HG02973 (cell line): ENCODE measurements around the gene CCDC175.

ENCODE experiments used
- ATAC-seq: cut with Tn5 transposase; IDR thresholded peaks from one replicate; pipeline ENCODE4 v1.9.1; 2021; ENCODE audit warnings: moderate library complexity; ENCODE audit not compliant: unreplicated experiment

Gene CCDC175

DNA sequence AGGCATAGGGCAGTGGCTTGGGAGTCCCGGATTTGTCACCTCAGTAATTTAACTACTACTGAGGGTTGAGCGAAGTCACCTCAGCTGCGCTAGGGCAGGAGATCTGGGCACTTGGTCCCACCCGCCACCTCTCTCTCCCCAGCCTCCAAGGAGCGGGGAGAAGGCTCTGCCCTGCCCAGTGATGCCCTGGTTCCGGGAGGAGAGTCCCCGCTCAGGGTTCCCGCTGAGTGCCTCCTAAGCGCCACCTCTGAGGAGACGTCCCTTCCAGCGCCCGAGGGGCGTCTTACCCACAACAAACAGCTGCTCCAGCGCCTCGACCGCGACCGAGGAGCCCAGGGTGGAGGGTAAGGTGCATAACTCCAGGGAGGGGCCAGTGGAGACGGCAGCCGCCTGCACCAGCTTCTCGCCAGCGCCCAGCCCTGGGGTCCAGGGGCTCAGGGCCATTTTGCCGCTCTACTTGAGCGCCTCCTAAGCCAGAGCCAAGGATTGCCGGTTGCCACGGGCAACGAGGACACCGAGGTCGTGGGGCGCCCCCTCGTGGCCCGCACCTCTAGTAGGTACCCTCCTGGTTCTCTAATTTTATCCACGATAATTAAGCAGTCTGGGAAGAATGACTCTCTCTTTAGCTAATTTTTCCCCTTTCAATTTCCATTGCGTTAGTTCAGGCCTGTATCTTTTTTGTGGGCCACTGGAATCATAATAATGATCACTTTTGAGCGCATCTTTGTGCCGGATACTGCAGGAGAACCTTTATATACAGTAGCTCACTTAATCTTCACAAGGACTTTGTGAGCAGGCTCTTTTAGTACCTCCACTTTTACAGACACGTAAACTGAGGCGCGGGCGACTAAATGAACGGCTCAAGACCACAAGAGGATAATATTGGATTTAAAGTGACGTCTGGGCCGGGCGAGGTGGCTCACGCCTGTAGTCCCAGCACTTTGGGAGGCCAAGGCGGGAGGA lies at the start of gene CCDC175:
TSS of gene CCDC175 (minus strand) at position 481 of the 963 bp plus-strand sequence. CDS start at position 444, 37 bp downstream.
- peak; percentile 99 for ATAC-seq

DNA sequence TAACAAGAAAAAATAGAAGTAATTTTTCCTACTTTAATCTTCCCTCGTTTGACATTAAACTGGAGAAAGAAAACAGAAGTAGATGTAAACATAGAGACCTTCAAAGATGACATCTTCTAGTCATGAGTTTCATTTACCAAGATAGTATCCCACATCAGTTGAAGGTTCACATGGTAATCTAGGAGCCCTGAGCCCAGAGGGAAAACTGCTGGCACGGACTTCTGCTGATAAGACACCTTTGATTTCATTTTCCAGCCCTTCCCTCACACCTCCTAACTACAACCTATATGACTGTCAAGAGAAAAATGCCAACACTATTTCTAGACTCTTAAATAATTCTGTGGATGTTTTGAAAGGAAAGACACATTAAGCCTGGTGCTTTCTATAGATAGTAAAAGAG lies 46.0 kb upstream of the CCDC175 start:
- no peak for ATAC-seq

DNA sequence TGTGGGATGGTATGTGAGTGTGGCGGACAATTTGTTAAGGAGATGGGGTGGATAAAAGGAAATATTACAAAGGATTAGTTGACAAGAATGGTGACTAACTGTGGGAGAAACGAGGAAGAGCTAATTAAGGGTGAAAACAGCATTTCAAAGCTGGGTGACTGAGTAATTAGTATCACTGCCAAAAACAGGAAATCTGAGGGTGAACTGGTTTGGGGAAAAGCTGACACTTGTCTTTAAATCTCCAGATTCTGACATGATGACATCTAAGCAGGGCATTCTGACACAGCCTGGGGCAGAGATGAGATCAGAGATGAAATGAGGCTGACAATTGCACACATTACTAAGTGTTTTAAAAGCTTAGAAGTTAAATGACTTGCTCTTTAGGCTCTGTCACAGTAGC lies 42.4 kb upstream of the CCDC175 start:
- no peak for ATAC-seq

DNA sequence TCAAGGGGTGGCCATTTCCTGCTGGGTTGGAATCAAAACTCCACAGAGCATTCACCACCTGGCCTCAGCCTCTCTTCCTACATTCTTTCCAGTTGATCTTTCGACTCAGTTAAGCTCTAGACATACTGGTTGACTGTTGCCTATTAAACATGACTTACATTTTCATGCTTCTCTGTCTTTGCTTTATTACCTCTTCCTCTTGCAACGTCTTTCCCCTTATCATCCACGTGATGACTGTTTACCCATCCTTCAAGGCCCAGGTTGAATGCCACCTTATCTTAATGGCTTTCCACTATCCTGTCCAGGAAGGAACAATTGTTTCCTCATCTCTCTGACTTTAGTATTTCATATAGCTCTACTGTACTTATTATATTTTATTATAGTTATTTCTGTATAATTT lies 24.4 kb upstream of the CCDC175 start:
- ATAC-seq: no peak

DNA sequence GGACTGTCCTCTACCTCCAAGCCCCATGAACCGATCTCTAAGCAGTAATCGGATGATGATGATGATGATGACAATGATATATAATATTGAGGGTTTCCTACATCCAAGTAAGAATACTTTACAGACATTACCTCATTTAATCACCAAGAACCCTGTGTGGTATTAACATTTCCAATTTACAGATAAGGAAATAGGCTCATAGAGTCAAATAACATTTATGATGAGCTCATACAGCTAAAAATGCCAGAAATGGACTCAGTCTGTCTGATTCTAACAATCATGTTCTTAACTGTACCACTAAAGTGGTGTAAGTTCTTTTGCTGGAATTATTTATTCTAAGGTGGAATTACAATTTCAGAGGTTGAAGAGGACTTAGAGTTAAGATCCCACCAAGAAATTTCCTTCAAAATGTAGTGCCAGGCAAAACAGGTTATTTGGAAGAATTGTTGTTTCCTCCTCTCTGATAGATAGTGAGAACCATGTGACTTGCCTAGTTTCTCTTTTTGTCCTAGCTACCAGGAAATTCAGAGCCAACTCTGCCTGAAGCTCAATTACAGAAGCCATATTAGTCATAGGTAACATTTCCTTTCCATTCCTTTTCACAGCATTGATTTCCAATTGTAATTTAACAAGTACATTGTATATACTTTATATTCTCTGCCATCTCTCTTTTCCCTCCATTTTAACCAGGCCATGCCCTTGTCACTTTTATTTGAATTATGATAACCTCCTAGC lies 23.8 kb upstream of the CCDC175 start:
- ATAC-seq: no peak

DNA sequence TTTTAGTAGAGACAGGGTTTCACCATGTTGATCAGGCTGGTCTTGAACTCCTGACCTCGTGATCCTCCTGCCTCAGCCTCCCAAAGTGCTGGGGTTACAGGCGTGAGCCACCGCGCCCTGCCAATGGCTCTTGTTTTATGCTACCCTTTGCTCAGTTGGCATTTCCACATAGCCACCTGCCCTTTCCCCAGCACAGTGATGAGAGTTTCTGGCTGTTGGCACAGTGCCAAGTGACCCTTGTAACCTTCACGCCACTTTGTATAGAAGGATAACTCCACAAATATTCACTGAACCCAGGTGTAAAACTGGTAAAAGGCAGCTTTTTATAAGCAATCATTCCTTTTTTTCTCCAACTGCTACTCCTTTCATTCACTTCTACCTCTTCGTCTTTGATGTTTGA lies 18.5 kb upstream of the CCDC175 start:
- ATAC-seq: no peak

DNA sequence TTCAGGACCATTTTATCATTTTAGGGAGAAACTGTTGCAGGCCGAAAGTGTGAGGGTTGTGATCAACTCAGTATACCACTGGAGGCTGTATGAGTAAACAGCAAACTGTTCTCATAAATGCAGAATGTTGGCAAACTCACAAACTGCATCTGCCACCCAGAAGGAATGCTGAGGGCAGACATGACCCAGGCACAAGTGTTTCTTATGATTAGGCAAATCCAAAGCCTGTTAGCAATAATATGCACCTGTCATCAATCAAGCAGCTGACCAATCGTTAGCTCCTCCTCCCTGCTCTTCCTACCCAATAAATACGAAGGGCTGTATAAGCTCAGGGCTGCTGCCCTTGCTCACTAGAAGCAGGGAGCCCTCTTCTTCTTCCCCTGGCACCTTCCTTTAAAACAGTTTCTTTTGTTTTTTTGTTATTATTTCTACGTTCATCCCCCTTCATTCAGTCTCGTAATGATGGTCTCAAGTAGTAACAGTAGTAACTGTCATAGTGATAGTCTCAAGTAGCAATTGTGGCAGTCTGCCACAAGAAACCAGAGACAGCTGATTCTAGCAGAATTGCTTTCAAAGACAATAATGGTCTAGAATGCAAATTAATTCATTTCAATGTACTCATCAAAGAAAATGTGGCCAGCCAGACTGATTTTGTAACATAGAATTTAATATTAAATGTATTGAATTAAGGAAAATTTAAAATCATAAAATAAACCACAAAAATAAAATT lies 15.2 kb upstream of the CCDC175 start:
- ATAC-seq: no peak

DNA sequence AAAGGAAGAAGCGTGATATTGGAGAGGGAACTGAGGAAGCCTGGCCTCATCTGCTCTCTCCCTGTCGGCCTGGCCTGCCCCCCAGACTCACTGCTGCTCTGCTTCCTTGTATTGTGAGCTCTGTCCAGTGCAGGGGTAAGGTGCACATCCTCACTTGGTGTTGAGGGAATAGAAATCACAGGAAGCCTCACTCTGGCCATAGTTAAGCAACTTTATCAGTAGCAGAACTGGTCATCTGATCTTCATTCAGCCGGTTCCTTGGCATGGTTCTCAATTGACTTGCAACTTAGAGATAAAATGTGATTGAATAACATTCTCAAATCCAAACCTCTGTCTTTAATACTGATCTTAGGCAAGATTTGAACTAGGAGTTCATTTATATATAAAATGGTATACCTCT lies 11.5 kb upstream of the CCDC175 start:
- no peak for ATAC-seq

DNA sequence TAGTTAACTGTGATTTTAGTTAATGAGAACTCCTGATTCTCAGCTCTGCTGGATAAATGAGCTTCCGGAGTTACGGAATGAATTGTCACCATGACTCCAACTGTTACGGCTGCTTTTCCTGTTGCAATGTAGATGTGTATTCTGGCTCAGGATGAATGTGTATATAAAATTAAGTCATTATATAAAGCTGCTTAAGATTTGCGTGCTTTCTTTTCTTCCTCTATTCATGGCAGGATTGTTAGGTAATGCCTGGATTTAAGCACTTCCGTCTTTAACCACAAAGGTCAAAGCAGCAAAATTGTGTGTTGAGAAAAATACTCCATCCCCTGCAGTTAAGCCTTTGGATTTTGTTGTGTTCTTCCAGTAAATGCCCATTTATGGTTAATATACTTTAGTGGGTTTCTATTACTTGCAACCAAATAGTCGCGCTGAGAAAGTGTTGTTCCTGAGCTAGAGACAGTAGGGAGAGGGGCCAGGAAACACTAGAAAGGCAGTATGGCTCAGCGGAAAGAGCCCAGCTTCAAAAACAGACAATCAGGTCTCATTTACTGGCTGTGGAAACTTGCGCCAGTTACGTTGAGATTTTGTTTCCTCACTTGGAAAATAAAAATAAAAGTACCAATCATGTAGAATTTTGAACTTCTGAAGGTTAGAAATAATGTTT lies 9.4 kb upstream of the CCDC175 start:
- ATAC-seq: no peak

DNA sequence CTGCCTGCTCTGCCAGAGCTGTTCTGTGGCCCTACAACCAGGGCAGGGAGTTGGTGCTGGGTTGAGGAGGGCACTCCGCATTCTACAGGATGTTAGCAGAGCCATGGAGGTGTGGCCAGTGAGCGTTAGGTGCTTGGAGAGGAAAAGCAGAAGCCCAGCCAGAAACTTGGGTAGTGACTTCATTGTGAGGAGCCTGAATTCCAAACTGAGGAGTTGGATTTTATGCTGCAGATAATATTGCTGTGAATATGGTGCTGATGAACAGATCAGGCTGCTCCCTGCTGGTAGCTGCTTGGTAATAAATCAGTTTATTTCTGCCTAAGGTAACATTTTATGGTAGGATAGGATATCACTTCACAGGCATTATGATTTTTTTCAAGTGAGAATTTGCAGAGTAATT lies 7.1 kb upstream of the CCDC175 start:
- no peak for ATAC-seq

DNA sequence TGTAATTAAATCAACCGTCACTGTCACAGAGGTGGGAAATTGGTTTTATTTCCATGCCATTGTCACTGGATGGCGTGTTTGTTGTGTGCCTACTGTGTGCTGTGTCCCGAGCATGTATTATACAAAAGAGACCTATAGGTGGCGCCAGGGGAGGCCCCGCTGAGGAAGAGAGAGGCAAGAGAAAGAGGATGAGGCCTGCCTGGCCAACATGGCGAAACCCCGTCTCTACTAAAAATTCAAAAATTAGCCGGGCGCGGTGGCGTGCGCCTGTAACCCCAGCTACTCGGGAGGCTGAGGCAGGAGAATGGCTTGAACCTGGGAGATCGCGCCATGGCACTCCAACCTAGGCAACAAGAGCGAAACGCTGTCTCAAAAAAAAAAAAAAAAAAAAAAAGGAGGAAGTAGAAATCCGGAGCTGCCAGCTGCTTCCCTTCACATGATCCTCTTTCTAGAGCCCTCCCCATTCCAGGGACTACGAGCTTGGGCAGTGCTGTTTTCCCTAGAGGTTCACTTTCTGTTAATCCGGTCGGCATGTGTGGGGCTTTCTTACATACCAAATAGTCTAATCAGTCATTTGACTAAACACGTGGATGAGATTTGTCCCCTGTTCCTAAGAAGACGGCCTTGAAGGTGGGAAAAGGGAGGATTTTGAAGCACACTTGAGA lies 6.4 kb upstream of the CCDC175 start:
- ATAC-seq: no peak

DNA sequence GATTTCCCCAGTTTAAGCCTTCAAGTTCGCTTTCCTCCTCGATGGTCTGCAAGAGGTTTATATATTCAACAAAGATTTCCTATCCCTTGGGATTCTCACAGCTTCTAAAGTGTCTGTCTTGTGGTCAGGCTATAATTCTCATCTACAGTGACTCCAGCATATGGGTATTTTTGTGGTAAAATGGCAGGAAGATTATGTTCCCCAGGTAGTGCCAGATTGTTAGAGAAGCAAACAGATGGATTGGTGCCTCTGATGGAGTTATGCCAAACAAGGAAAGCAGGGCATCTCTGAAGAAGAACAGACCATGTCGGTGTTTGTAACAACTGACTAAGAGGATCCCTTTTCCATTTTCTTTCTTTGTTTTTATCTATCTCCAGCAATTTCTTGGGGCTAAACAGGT lies 5.5 kb upstream of the CCDC175 start:
- no peak for ATAC-seq

DNA sequence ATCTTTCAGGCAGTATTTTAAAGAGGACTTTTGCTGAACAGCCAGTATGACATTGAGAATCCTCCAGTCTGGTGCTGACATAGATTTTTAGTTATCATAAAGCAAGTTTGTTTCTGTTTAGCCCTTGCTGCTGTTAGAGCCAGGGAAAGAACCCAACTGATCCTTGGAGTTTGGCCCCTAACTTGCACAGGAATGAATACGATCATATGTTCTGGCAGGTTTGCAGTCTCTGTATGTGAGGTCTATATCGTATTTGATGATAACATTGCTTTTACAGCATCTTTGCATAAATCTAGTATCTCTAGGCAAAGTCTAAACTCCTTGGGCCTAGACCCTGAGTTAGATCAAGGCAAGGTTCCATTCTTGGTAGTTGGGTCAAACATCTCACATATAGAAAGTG lies 4.3 kb upstream of the CCDC175 start:
- ATAC-seq: no peak

DNA sequence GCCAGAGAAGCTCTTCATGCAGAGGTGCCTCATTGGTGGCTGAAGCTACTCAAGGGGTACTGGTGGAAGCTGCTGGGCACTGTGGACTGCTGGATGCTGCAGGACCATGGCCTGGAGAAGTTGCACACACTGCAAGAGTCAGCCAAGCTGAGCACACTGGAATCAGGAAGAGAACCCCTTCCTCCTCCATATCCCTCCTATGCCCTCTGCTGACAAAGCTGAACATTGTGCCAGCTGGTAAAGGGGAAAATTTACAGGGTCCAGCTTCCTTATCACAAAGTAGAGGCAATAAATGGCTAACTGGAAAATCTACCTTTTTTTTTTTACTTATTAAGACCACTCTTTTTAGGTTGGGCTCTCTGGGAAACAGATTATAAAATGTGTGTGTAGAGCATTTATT lies 6.5 kb downstream of the CCDC175 start:
- ATAC-seq: no peak

DNA sequence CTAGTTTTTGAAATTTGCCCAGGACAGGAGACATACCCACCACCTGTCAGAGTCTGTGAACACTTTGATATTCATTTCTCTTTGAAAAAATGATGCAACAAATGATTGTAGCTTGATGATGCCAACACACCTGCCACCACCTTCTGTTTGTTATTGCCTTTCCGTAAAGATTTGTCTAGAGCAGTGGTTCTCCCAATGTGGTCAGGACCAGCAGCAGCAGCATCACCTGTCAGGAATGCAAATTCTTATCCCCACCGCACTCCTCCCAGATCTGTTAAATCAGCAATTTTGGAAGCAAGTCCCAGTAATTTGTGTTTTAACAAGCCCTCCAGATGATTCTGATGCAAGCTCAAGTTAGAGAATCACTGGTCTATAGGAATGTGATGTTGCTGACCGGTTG lies 9.9 kb downstream of the CCDC175 start:
- no peak for ATAC-seq

DNA sequence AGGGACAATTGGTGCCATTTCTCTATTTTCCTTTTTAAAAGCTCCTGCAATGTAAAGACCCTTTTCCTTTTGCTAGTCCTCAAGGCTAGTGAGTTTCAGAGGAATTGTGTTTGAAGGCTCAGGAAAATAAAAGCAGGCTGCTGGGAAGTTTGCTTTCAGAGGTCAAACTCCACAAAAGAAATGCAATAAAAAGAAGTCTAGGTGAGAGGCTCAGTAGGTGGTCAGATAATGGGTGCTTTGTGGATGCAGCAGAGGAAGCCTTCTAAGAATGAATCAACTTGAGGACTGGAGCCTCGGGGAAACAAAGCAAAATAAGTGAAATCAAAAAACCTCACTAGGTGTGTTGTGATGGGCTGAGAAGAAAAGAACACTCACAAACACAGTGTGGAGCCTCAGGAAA lies 10.3 kb downstream of the CCDC175 start:
- ATAC-seq: no peak

DNA sequence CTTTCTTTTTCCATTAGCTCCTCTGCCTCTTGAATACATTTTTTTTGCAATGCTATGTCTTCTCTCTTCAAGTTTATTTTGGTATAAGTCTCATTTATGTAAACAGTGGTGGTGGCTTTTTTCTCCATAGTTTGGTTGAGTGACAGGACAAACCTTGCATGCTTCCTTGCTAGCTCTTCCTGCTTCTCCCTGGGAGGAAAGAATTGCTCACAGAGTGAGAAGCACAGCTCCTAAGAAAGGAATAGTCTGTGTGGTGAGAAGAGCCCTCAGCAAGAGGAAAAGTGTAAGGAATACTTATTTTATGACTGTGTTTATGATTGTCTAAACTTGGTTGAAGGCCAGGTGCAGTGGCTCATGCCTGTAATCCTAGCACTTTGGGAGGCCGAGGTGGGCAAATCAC lies 11.5 kb downstream of the CCDC175 start:
- no peak for ATAC-seq

DNA sequence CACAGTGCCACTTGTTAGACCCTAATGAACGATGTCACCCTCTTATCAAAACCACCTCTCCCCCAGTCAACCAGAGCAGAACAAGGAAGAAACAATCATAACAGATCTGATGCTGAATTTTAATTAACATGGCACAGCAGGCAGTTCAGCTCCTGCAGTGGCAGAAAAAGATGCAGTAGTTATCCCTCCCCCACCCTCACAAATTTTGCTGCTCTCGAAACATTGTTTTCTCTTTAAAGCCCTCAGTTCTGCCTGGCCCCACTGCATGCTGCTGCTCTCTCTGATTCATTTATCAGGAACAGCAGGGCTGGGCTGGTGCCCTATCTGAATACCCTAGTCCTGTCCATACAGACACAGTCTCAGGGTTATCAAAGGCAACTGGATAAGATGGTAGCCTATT lies 12.2 kb downstream of the CCDC175 start:
- ATAC-seq: no peak

DNA sequence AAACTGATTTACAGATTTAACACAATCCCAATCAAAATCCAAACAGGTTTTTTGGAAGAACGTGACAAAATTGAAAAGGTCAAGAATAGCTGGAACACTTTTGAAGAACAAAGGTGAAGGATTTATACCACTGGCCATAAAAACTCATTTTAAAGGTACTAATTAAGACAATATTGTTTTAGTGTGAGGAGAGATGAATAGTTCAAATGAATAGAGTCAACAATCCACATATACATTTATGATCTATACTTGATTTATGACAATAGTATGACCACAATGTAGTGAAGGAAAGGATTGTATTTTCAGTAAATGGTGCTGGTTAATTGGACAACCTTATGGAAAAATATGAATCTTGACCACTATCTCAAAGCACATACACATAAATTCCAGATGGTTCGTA lies 29.3 kb downstream of the CCDC175 start:
- ATAC-seq: no peak

DNA sequence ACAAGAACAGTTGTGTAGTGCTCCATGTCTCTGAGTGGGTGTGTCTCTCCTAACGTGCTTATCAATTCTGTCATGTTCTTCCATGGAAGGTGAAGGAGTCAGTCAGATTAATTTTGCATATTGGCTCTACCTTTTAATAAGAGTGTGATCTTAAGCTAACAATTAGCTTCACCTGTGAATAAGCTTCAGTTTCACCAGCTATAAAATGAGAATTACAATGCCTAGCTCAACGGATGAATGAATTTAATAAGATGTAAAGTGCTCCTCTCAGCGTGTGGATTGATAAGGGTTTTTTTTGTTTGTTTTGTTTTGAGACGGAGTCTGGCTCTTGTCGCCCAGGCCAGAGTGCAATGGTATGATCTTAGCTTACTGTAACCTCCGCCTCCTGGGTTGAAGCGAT lies 32.7 kb downstream of the CCDC175 start:
- ATAC-seq: no peak
